Gastroesophageal sphincter (tissue), 3 donors: ENCODE results near the gene EDAR.
A peak's percentile ranks its signal among the peaks of the same experiment; 100 is the strongest.

Source experiments
- EP300 ChIP-seq: sonication (generic); formaldehyde crosslinking; IDR thresholded peaks from one replicate; pipeline ENCODE4 v1.6.1; 2017; ENCODE audit warnings: antibody characterized with exemption, mild to moderate bottlenecking
- POLR2A ChIP-seq, 2 donors: fragments of 450-650 bp; IDR thresholded peaks; one replicate each; pipeline ENCODE4 v1.6.1; 2017; ENCODE audit warnings: antibody characterized with exemption in 2 of 2, mild to moderate bottlenecking in 2 of 2, moderate library complexity in 1 of 2
- POLR2AphosphoS5 ChIP-seq: sonication (generic); formaldehyde crosslinking; IDR thresholded peaks from one replicate; pipeline ENCODE4 v1.6.1; 2017; ENCODE audit warnings: antibody characterized with exemption
- TF ChIP-seq, protein P1 (sequence below), 4 experiments: fragments of 200-600 bp in 2 of 4; fragments of 450-650 bp in 2 of 4; sonication (generic) in 1 of 4; IDR thresholded peaks; one replicate each; pipeline ENCODE4 v1.5.1; 2017 to 2019; ENCODE audit warnings: antibody characterized with exemption in 4 of 4, mild to moderate bottlenecking in 2 of 4, moderate library complexity in 2 of 4

DNA sequence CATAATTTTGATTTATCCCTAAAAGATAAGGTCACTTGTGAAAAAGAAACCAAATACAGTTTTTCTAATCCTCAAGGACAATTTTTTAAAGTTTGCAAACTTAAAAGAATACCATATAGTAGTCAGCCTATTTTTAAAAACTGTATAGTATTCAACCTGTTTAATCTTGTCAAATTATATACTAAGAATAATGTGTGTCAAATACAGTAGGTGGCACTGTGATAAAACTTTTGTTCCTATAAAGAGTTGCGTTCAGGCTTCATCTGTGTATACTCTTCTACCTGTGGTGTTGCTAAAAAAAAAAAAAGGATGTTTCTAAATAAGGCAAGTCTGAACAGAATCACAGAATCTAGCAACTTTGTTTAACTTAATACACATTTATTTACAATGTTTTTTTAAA lies 133.8 kb downstream of the EDAR start:
- TF ChIP-seq, protein P1, sequence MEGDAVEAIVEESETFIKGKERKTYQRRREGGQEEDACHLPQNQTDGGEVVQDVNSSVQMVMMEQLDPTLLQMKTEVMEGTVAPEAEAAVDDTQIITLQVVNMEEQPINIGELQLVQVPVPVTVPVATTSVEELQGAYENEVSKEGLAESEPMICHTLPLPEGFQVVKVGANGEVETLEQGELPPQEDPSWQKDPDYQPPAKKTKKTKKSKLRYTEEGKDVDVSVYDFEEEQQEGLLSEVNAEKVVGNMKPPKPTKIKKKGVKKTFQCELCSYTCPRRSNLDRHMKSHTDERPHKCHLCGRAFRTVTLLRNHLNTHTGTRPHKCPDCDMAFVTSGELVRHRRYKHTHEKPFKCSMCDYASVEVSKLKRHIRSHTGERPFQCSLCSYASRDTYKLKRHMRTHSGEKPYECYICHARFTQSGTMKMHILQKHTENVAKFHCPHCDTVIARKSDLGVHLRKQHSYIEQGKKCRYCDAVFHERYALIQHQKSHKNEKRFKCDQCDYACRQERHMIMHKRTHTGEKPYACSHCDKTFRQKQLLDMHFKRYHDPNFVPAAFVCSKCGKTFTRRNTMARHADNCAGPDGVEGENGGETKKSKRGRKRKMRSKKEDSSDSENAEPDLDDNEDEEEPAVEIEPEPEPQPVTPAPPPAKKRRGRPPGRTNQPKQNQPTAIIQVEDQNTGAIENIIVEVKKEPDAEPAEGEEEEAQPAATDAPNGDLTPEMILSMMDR (IDR thresholded peaks at IDR 0.05) = peak in 2 of 4 experiments; percentile 19 to 34
- no peak for TF ChIP-seq POLR2A (IDR thresholded peaks at IDR 0.05)
- TF ChIP-seq EP300 = no peak
- no peak for TF ChIP-seq POLR2AphosphoS5
